Thoracic aorta (tissue), 2 donors: ENCODE measurements around the gene ZNRF3. TPM values are rescaled to one million over a fixed set of nuclear protein-coding genes. Genes with fewer than 3 reads are reported as not detected.
"Not testable (repeated sequence)": the region's sequence is repeated elsewhere in the genome, so short reads cannot be mapped to it uniquely, and the experiment has no call there.

Experiments used
- ATAC-seq: fragments of 150-250 bp; one replicate; pipeline ENCODE4 v1.8.0; 2017; ENCODE audit warnings: low read depth; ENCODE audit not compliant: insufficient number of reproducible peaks, low FRiP score
- DNase-seq: peaks from one replicate; pipeline ENCODE4 v3.0.0-alpha.2; 2020; ENCODE audit warnings: low spot score
- H3K27ac ChIP-seq, 2 donors: fragments of 200-600 bp; sonication (generic); 1 replicate in 1 of 2; 2 replicates in 1 of 2; pipeline ENCODE4 v1.5.1; 2016; ENCODE audit warnings: mild to moderate bottlenecking in 2 of 2, moderate library complexity in 2 of 2
- H3K27me3 ChIP-seq: fragments of 200-600 bp; sonication (generic); replicated peaks from 2 replicates; pipeline ENCODE4 v1.6.0; 2016; ENCODE audit warnings: mild to moderate bottlenecking; ENCODE audit not compliant: insufficient read depth
- H3K36me3 ChIP-seq: fragments of 200-600 bp; sonication (generic); one replicate; pipeline ENCODE4 v1.5.1; 2016
- H3K4me1 ChIP-seq, 2 donors: fragments of 200-600 bp; sonication (generic); 1 replicate in 1 of 2; 2 replicates in 1 of 2; pipeline versions ENCODE4 v1.5.1 to v1.6.0; 2016; ENCODE audit warnings: low read depth in 2 of 2, mild to moderate bottlenecking in 1 of 2; ENCODE audit not compliant: control insufficient read depth in 1 of 2
- H3K4me3 ChIP-seq: fragments of 200-600 bp; sonication (generic); 2 replicates; pipeline ENCODE4 v1.5.1; 2016; ENCODE audit warnings: mild to moderate bottlenecking
- H3K9me3 ChIP-seq: fragments of 200-600 bp; sonication (generic); 2 replicates; pipeline ENCODE4 v1.5.1; 2016
- total RNA-seq, 2 donors: library from RNA; depleted of rRNA; stranded (reverse); fragments of >200 nt; gene quantifications; one replicate each; pipeline versions ENCODE4 v1.1.0 to v1.2.3, GENCODE V29; 2016
- TF ChIP-seq, protein P1 (sequence below): fragments of 200-600 bp; sonication (generic); IDR thresholded peaks from one replicate; pipeline ENCODE4 v1.5.1; 2019; ENCODE audit warnings: antibody characterized with exemption

Gene ZNRF3
- total RNA-seq, 2 donors from 2014 or later: 17.2 to 23.1 TPM

GRCh38 chr22:28864878-28865596, 18.3 kb upstream of the ZNRF3 start:
- TF ChIP-seq, protein P1, sequence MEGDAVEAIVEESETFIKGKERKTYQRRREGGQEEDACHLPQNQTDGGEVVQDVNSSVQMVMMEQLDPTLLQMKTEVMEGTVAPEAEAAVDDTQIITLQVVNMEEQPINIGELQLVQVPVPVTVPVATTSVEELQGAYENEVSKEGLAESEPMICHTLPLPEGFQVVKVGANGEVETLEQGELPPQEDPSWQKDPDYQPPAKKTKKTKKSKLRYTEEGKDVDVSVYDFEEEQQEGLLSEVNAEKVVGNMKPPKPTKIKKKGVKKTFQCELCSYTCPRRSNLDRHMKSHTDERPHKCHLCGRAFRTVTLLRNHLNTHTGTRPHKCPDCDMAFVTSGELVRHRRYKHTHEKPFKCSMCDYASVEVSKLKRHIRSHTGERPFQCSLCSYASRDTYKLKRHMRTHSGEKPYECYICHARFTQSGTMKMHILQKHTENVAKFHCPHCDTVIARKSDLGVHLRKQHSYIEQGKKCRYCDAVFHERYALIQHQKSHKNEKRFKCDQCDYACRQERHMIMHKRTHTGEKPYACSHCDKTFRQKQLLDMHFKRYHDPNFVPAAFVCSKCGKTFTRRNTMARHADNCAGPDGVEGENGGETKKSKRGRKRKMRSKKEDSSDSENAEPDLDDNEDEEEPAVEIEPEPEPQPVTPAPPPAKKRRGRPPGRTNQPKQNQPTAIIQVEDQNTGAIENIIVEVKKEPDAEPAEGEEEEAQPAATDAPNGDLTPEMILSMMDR: no peak
- Histone ChIP-seq H3K27me3 (no peaks in the 10 kb centered on the region), H3K4me3 (no peak overlapping the region), H3K27ac (no peak overlapping the region), H3K9me3 (no peaks in the 10 kb centered on the region), H3K36me3 (no peaks in the 10 kb centered on the region), H3K4me1 (no peaks in the 10 kb centered on the region)
- ATAC-seq (no peak), DNase-seq (no peak)

DNA sequence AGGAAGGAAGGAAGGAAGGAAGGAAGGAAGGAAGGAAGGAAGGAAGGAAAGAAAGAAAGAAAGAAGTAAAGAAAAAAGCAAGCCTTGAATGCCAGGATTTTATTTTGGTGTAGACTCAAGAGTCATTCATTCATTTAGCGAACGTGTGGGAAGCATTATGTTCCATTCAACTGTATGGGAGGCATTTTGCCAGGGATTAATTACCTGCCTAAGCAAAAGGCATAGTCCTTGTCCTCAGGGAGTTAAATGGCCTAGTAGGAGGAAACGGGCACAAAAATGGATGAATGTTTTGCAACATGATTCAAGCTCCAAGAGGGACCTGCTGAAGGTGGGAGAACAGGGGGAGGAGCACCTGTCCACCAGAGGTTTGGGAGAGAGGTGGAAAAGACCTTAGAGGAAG, 16.2 kb upstream of the ZNRF3 start:
- Histone ChIP-seq H3K4me1 (no peaks in the 10 kb centered on the region), H3K9me3 (no peaks in the 10 kb centered on the region), H3K36me3 (no peaks in the 10 kb centered on the region), H3K4me3 (no peak overlapping the region), H3K27ac (no peak overlapping the region), H3K27me3 (no peaks in the 10 kb centered on the region)
- TF ChIP-seq, protein P1: no peak
- DNase-seq (no peak), ATAC-seq (no peak)

GRCh38 chr22:28868389-28868788, 15.0 kb upstream of the ZNRF3 start:
- H3K4me3 ChIP-seq, ATAC-seq, H3K27me3 ChIP-seq, H3K36me3 ChIP-seq, H3K27ac ChIP-seq, DNase-seq, H3K4me1 ChIP-seq, H3K9me3 ChIP-seq: not testable (repeated sequence)

- H3K9me3 ChIP-seq: no peaks in the 10 kb centered on the region
- DNase-seq (no peak), ATAC-seq (no peak)
- H3K36me3 ChIP-seq: no peaks in the 10 kb centered on the region
- H3K27me3 ChIP-seq: no peaks in the 10 kb centered on the region
- H3K4me1 ChIP-seq: no peaks in the 10 kb centered on the region
- H3K27ac ChIP-seq: no peak overlapping the region
- H3K4me3 ChIP-seq: no peak overlapping the region
- TF ChIP-seq, protein P1: no peak
Observed at GRCh38 chr22:28869736-28870135, 13.6 kb upstream of the ZNRF3 start.

- TF ChIP-seq, protein P1: no peak
- no peak overlapping the region for H3K27ac ChIP-seq
- ATAC-seq (no peak), DNase-seq (no peak)
- H3K4me3 ChIP-seq: no peak overlapping the region
- H3K27me3 ChIP-seq: no peaks in the 10 kb centered on the region
- no peaks in the 10 kb centered on the region for H3K9me3 ChIP-seq
- H3K36me3 ChIP-seq: no peaks in the 10 kb centered on the region
- no peaks in the 10 kb centered on the region for H3K4me1 ChIP-seq
Observed at GRCh38 chr22:28873183-28873963, 10.0 kb upstream of the ZNRF3 start.
